Neural cell (in vitro differentiated cells): ENCODE data around the gene RUNX1. TPM values are rescaled to one million over a fixed set of nuclear protein-coding genes. Genes with fewer than 3 reads are reported as not detected.

Source experiments
- H2AFZ ChIP-seq: fragments of 200-600, 300-800 bp; sonication (generic), shearing (Covaris generic); 2 replicates; pipeline ENCODE4 v1.6.0; 2014; ENCODE audit warnings: low read depth, mild to moderate bottlenecking, antibody characterized with exemption, low read length, moderate library complexity
- H3F3A ChIP-seq: fragments of 200-600 bp; shearing (Covaris generic); 2 replicates; pipeline ENCODE4 v1.6.1; 2016; ENCODE audit warnings: mild to moderate bottlenecking, moderate library complexity, mixed read lengths, antibody characterized with exemption, low read length; ENCODE audit not compliant: insufficient read depth, poor library complexity, severe bottlenecking
- H3K27ac ChIP-seq: fragments of 200-600, 300-800 bp; sonication (generic), shearing (Covaris generic); 2 replicates; pipeline ENCODE4 v1.5.1; 2014; ENCODE audit warnings: mild to moderate bottlenecking, low read length, moderate library complexity
- H3K27me3 ChIP-seq: fragments of 300-800, 200-600 bp; sonication (generic), shearing (Covaris generic); 2 replicates; pipeline ENCODE4 v1.6.0; 2014; ENCODE audit warnings: mild to moderate bottlenecking, low read depth, low read length, moderate library complexity; ENCODE audit not compliant: insufficient read depth
- H3K36me3 ChIP-seq: fragments of 300-800, 200-600 bp; sonication (generic), shearing (Covaris generic); 2 replicates; pipeline ENCODE4 v1.5.1; 2014; ENCODE audit warnings: mild to moderate bottlenecking, antibody characterized with exemption, low read length, moderate library complexity; ENCODE audit not compliant: insufficient read depth
- H3K4me2 ChIP-seq: fragments of 300-800, 200-600 bp; sonication (generic), shearing (Covaris generic); 2 replicates; pipeline ENCODE4 v1.6.0; 2014; ENCODE audit warnings: mild to moderate bottlenecking, low read length
- H3K4me3 ChIP-seq: fragments of 300-800, 200-600 bp; sonication (generic), shearing (Covaris generic); 2 replicates; pipeline ENCODE4 v1.5.1; 2014; ENCODE audit warnings: mild to moderate bottlenecking, low read length, moderate library complexity
- H3K79me2 ChIP-seq: fragments of 200-600 bp; shearing (Covaris generic); replicated peaks from 2 replicates; pipeline ENCODE4 v1.6.0; 2014; ENCODE audit warnings: mild to moderate bottlenecking, low read length, moderate library complexity; ENCODE audit not compliant: insufficient read depth
- H3K9ac ChIP-seq: fragments of 300-800, 200-600 bp; sonication (generic), shearing (Covaris generic); 2 replicates; pipeline ENCODE4 v1.6.1; 2016; ENCODE audit warnings: mild to moderate bottlenecking, low read length, mixed read lengths
- H3K9me2 ChIP-seq: fragments of 200-600 bp; shearing (Covaris generic); 2 replicates; pipeline ENCODE4 v1.6.1; 2016; ENCODE audit warnings: mild to moderate bottlenecking, low read length, mixed read lengths; ENCODE audit not compliant: insufficient read depth
- H3K9me3 ChIP-seq: fragments of 200-600, 300-800 bp; sonication (generic), shearing (Covaris generic); 2 replicates; pipeline ENCODE4 v1.6.1; 2016; ENCODE audit warnings: mild to moderate bottlenecking, mixed run types, low read length, moderate library complexity, mixed read lengths
- H4K20me1 ChIP-seq: fragments of 200-600 bp; shearing (Covaris generic); 2 replicates; pipeline ENCODE4 v1.6.1; 2016; ENCODE audit warnings: mild to moderate bottlenecking, mixed run types; ENCODE audit not compliant: insufficient read depth
- CTCF ChIP-seq: fragments of 450-650 bp; IDR thresholded peaks from 2 replicates; pipeline ENCODE4 v1.5.1; 2014; ENCODE audit warnings: antibody characterized with exemption, mild to moderate bottlenecking, moderate library complexity; ENCODE audit not compliant: poor library complexity, severe bottlenecking
- EP300 ChIP-seq: fragments of 450-650 bp; conservative IDR thresholded peaks from 2 replicates; pipeline ENCODE4 v1.6.1; 2014; ENCODE audit warnings: antibody characterized with exemption, mild to moderate bottlenecking, moderate library complexity; ENCODE audit not compliant: poor library complexity, severe bottlenecking
- EZH2 ChIP-seq: fragments of 200-600, 300-800 bp; shearing (Covaris generic), sonication (generic); IDR thresholded peaks from 2 replicates; pipeline ENCODE4 v1.6.1; 2014; ENCODE audit warnings: antibody characterized with exemption, low read length, borderline replicate concordance, mild to moderate bottlenecking; ENCODE audit not compliant: insufficient read depth, poor library complexity, severe bottlenecking
- MXI1 ChIP-seq: fragments of 450-650 bp; conservative IDR thresholded peaks from 2 replicates; pipeline ENCODE4 v1.6.1; 2014; ENCODE audit warnings: antibody characterized with exemption, mild to moderate bottlenecking; ENCODE audit not compliant: poor library complexity, severe bottlenecking
- POLR2AphosphoS5 ChIP-seq: IDR thresholded peaks from 2 replicates; pipeline ENCODE4 v1.6.1; 2012
- RAD21 ChIP-seq: fragments of 450-650 bp; conservative IDR thresholded peaks from 2 replicates; pipeline ENCODE4 v1.6.1; 2014; ENCODE audit warnings: antibody characterized with exemption, mild to moderate bottlenecking, moderate library complexity
- REST ChIP-seq: IDR thresholded peaks from 2 replicates; pipeline ENCODE4 v1.6.1; 2012; ENCODE audit warnings: borderline replicate concordance
- SMC3 ChIP-seq: fragments of 450-650 bp; conservative IDR thresholded peaks from 2 replicates; pipeline ENCODE4 v1.6.1; 2014; ENCODE audit warnings: antibody characterized with exemption, mild to moderate bottlenecking, moderate library complexity; ENCODE audit not compliant: poor library complexity
- TAF1 ChIP-seq: IDR thresholded peaks from 2 replicates; pipeline ENCODE4 v1.6.1; 2012; ENCODE audit warnings: low read depth
- polyA plus RNA-seq: library from polyadenylated mRNA; depleted of rRNA; stranded (reverse); fragments of >200 nt; gene quantifications from 2 replicates; pipeline ENCODE4 v1.2.3, GENCODE V29; 2014

The RUNX1 gene
- polyA plus RNA-seq, 1 donor from 2014 or later: not detected

DNA sequence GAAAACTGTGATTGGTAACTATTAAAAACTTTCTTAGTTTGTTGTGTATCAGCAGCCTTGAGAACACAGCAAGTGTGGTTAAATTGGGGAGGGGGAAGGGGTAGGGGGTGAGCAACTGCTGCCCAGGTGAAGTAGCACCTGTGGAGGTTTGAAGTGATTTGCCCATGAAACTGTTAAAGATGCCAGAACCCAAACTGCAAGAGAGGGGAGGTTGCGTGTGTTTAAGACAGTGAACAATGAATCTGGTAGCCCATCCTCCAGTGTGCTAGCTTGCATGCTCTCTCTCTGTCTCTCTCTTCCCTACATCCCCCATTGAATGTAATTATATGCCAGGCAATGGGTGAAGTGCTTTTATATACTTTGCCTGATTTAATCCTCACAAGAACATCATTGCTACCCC lies 154.7 kb downstream of the RUNX1 start:
- Histone ChIP-seq H3K9me2 (no peaks in the 10 kb centered on the region), H3K4me3 (no peak overlapping the region), H3K9me3 (peaks cover 5% of the 10 kb centered on the region), H2AFZ (no peak overlapping the region), H3F3A (no peaks in the 10 kb centered on the region), H3K27ac (no peak overlapping the region), H4K20me1 (no peaks in the 10 kb centered on the region), H3K79me2 (no peaks in the 10 kb centered on the region), H3K27me3 (peaks cover 68% of the 10 kb centered on the region), H3K9ac (no peak overlapping the region), H3K4me2 (no peak overlapping the region), H3K36me3 (no peaks in the 10 kb centered on the region)
- TF ChIP-seq POLR2AphosphoS5 (no peak), EP300 (no peak), EZH2 (no peak), MXI1 (no peak), REST (no peak), RAD21 (no peak), CTCF (no peak), SMC3 (no peak), TAF1 (no peak)

DNA sequence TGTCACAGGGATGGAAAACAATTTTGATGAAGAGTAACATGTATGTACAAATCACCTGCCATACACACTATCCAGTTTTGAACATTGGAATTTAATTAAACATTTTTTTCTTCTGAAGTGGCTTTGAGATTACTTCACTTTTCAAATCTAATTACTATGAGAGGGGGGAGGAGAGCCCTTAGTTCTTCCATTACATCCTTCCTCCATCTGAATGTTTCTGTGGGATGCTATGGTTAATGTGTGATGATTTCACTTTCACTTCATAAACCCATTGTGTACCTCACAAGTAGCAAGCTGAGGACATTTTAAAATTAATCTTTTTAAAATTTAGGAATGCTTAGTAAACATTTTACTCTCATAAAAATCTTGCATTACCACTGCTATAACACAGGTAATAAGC lies 156.9 kb downstream of the RUNX1 start:
- H3K4me2 ChIP-seq: no peak overlapping the region
- H3K27me3 ChIP-seq: peaks cover 83% of the 10 kb centered on the region

More for the DNA sequence above, 156.9 kb downstream of the RUNX1 start:
- Histone ChIP-seq H3K9me3 (no peaks in the 10 kb centered on the region), H3K9ac (no peak overlapping the region), H4K20me1 (no peaks in the 10 kb centered on the region), H2AFZ (no peak overlapping the region), H3K36me3 (no peaks in the 10 kb centered on the region), H3K9me2 (no peaks in the 10 kb centered on the region), H3K27ac (no peak overlapping the region), H3K79me2 (no peaks in the 10 kb centered on the region), H3F3A (no peaks in the 10 kb centered on the region), H3K4me3 (no peak overlapping the region)
- no peak for TF ChIP-seq CTCF
- TF ChIP-seq EP300: no peak
